HCT116 (cell line): ENCODE measurements around the gene PCBP3.

Experiments used
- CBX3 ChIP-seq: IDR thresholded peaks from 2 replicates; pipeline ENCODE4 v1.6.1; 2012; ENCODE audit warnings: low read depth
- CTCF ChIP-seq, 3 experiments: fragments of 200-600 bp in 1 of 3; sonication (generic) in 1 of 3; IDR thresholded peaks in 2 of 3; conservative IDR thresholded peaks in 1 of 3; 2 replicates each; pipeline ENCODE4 v1.5.1; 2012 to 2017; ENCODE audit warnings: low read depth in 2 of 3, low read length in 2 of 3, antibody characterized with exemption in 1 of 3, borderline replicate concordance in 1 of 3, control low read depth in 1 of 3, mild to moderate bottlenecking in 1 of 3, mixed read lengths in 1 of 3, mixed run types in 1 of 3, moderate library complexity in 1 of 3; ENCODE audit not compliant: insufficient read depth in 1 of 3
- ELF1 ChIP-seq: IDR thresholded peaks from 2 replicates; pipeline ENCODE4 v1.6.1; 2012; ENCODE audit warnings: low read depth, borderline replicate concordance
- EZH2 ChIP-seq: fragments of 200-600 bp; sonication (generic); IDR thresholded peaks from 2 replicates; pipeline ENCODE4 v1.6.1; 2017; ENCODE audit warnings: antibody characterized with exemption, mixed run types
- MAX ChIP-seq: IDR thresholded peaks from 2 replicates; pipeline ENCODE4 v1.6.1; 2012
- POLR2A ChIP-seq: IDR thresholded peaks from 2 replicates; pipeline ENCODE4 v1.7.0; 2011; ENCODE audit warnings: borderline replicate concordance; ENCODE audit not compliant: insufficient read depth, insufficient read length; ENCODE audit errors: extremely low read depth
- POLR2AphosphoS5 ChIP-seq: IDR thresholded peaks from 2 replicates; pipeline ENCODE4 v1.6.1; 2011; ENCODE audit warnings: mild to moderate bottlenecking, low read depth, low read length, moderate library complexity
- RAD21 ChIP-seq: IDR thresholded peaks from 2 replicates; pipeline ENCODE4 v1.6.1; 2012; ENCODE audit warnings: low read depth, mild to moderate bottlenecking
- REST ChIP-seq: IDR thresholded peaks from 2 replicates; pipeline ENCODE4 v1.6.1; 2012; ENCODE audit warnings: low read depth
- ZBTB33 ChIP-seq: IDR thresholded peaks from 2 replicates; pipeline ENCODE4 v1.6.1; 2011; ENCODE audit warnings: mild to moderate bottlenecking, low read length, moderate library complexity; ENCODE audit not compliant: insufficient replicate concordance; ENCODE audit errors: extremely low read depth

GRCh38 chr21:45830221-45830640 is 186.7 kb downstream of the PCBP3 start:
- TF ChIP-seq POLR2A (no peak), CTCF (IDR thresholded peaks at IDR 0.05 in 2 of 3, conservative IDR thresholded peaks at IDR 0.05 in 1 of 3; ENCODE audit: borderline replicate concordance in 1 of 3, insufficient read depth in 1 of 3, low read depth in 2 of 3, low read length in 2 of 3) (no peak), EZH2 (no peak), RAD21 (no peak), CBX3 (no peak), REST (no peak), ELF1 (no peak), MAX (no peak), ZBTB33 (no peak), POLR2AphosphoS5 (no peak)
